Fibroblast of pulmonary artery (primary cell): Measurements from ENCODE around the gene PRSS22.
A peak's percentile ranks its signal among the peaks of the same experiment; 100 is the strongest.

ENCODE experiments used
- DNase-seq: peaks from one replicate; pipeline ENCODE4 v3.0.0-alpha.2; 2010; ENCODE audit warnings: low read depth
- H3K4me3 ChIP-seq: replicated peaks from 2 replicates; pipeline ENCODE4 v1.5.1; 2011; ENCODE audit warnings: low read depth, mild to moderate bottlenecking, control low read depth, low read length, moderate library complexity
- TF ChIP-seq, protein P1 (sequence below): IDR thresholded peaks from 2 replicates; pipeline ENCODE4 v1.5.1; 2011; ENCODE audit warnings: mild to moderate bottlenecking, control low read depth, low read length, inconsistent platforms; ENCODE audit errors: missing control alignments

PRSS22 gene

DNA sequence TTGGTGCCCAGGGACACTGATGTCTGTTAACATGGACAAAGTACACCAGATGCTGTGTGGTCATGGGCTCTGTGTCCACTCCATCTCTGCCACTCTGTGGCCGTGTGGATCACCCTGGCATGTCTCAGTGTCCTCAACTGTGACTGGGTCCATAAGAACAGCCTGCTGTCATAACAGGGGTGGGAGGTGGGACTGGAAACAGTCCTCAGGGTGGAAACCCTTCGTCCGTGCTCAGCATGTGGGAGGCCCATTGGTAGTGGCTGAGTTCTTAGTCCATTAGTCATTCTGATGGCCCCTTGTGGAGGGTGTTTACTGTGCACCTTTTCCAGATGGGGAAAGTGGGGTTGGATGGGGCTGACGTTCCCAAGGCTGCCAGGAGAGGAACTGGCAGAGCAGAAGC, 37.8 kb upstream of the PRSS22 start:
- no peak overlapping the region for H3K4me3 ChIP-seq
- peak; percentile 31 for DNase-seq

DNA sequence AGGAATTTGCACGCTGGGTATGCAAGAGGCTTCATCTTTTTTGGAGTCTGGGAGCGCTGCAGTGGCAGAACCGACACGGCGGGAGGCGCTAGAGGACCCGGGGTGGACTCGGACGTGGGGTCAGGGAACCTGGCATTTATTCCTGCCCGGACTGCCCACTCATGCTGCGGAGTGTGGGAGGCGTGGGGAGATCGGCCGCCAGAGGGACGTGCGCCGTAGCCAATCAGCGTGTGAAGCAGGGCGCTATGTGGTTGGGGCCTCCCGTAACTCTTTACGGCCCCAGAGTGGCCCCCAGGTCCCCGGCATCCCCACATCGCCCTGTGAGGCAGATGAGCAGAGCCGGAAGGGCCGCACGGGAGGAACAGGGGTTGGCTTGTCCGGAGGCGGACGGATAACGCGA, 36.3 kb upstream of the PRSS22 start:
- no peak overlapping the region for H3K4me3 ChIP-seq
- TF ChIP-seq, protein P1, sequence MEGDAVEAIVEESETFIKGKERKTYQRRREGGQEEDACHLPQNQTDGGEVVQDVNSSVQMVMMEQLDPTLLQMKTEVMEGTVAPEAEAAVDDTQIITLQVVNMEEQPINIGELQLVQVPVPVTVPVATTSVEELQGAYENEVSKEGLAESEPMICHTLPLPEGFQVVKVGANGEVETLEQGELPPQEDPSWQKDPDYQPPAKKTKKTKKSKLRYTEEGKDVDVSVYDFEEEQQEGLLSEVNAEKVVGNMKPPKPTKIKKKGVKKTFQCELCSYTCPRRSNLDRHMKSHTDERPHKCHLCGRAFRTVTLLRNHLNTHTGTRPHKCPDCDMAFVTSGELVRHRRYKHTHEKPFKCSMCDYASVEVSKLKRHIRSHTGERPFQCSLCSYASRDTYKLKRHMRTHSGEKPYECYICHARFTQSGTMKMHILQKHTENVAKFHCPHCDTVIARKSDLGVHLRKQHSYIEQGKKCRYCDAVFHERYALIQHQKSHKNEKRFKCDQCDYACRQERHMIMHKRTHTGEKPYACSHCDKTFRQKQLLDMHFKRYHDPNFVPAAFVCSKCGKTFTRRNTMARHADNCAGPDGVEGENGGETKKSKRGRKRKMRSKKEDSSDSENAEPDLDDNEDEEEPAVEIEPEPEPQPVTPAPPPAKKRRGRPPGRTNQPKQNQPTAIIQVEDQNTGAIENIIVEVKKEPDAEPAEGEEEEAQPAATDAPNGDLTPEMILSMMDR, result no peak
- DNase-seq, result no peak

More for the DNA sequence above, 37.8 kb upstream of the PRSS22 start:
- TF ChIP-seq, protein P1, result no peak

DNA sequence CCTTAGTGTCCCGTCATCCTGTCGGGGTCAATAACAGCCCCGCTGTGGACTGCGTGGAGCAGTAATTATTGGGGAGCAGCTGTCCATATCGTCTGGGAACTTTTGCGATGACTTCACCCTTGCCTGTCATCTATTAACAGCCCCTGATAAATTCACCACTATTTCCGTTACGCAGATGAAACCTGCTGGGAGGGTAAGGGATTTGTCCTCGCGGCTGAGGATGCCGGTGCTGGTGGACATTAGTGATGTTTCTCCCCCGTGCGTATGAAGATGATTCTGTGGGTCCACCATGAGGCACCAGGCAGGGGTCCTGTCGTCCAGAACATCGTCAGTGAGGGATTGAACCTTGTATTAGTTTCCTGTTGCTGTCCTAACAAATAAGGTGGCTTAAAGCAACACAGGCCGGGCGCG, 26.1 kb upstream of the PRSS22 start:
- TF ChIP-seq, protein P1, result no peak
- DNase-seq, result peak; percentile 13

DNA sequence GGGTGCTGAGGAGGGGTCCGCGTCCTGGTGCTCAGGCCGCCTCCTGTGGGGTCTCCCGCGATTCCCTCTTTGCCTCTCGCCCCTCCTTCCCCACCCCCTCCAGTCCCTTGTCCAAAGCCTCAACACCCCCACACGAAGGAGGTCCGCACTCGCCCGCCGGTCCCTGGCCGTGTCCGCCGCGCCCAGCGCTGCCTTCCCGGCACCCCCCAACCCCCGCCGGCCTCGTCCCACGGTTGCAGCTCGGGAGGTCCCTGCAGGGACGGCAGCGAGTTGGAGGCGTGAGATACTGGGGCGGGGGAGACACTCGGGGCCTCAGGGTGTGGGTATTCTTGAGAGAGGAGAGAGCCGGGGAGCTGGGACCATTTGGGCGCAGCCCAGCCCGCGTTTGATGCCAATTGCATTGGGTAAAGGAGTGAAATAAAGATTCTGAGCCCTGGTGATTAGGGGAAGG, 25.5 kb upstream of the PRSS22 start:
- H3K4me3 ChIP-seq, result peak overlapping the region; percentile 86
- peak; percentile 23 for DNase-seq
- TF ChIP-seq, protein P1, result no peak

More for the DNA sequence above, 26.1 kb upstream of the PRSS22 start:
- peak overlapping the region; percentile 86 for H3K4me3 ChIP-seq

DNA sequence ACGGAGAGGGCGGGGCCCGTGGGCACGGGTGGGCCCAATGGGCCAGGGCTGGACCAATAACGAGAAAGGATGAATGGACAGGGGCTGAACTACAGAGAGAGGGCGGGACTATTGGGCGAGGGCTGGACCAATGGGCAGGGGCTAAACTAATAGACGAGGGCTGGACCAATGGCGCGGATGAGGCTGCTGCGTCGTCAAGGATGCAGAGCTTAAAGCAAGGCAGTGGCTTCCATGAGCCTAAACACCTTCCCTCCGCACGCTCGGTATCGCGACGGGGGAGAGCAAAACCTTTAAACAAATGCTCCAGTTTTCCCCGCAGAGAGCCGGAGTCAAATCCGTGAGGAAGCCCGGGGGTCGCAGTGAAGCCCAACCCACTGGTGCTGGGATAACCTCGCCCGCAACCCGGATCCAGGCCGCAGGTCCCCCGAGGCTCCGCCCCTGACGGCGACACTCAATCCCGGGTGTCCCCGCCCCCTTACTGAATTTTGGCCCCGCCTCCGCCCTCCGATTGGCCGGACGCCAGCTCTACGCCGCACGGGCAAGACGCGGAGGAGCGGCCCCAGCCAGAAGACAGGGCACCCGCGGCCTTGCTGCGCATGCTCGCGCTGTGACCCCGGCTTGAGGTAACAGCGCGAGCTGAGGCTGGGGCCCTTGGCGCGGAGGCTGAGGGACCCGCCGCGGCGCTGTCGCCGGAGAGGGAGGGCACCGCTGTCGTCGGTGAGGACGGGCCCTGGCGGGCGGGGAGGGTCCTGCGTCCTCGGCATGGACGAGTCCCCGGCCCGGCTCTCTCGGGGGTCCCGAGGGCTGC, 24.9 kb upstream of the PRSS22 start, which contains the start of gene FLYWCH2:
Gene FLYWCH2 (plus strand): TSS at position 566 of the 808 bp plus-strand sequence. CDS start 13,235 bp downstream, outside the sequence.
- TF ChIP-seq, protein P1, result no peak
- DNase-seq, result peak; percentile 99
- peak within 1 kb of the TSS; percentile 86 for H3K4me3 ChIP-seq

DNA sequence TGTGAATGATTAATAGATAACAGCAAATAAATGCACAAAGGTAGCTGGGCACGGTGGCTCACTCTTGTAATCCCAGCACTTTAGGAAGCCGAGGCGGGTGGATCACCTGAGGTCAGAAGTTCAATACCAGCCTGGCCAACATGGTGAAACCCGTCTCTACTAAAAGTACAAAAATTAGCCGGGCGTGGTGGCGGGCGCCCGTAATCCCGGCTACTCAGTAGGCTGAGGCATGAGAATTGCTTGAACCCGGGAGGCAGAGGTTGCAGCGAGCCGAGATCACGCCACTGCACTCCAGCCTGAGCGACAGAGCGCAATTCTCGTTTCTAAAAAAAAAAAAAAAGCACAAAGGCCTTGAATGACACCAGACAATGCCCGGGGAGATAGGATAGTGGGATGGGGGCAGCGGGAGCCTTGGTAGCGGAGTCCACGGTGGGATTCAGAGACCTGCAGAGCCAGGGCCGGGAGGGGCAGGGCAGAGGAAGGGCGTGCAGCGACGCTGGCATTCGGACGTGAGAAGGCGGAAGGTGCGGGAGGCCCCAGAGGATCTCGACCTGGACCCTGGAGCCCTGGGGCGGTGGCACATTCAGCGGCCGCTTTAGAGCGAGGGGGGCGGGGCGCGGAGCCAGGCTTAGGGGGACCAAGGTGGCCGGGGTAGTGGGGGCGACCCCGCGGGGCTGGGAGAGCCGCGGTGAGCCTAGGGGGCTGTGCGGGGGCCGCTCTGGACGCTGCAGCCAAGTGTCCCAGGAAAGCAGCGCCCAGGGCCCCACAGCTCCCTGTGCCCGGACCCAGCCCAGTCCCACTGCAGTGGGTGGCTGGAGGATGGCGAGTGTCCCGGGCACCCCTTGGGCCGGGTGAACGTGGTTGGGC, 24.0 kb upstream of the PRSS22 start:
- peak; percentile 8 for DNase-seq

More for the DNA sequence above, 24.0 kb upstream of the PRSS22 start:
- peak overlapping the region; percentile 86 for H3K4me3 ChIP-seq
- TF ChIP-seq, protein P1, result no peak
